C4-2B (cell line): ENCODE measurements around the gene IRX3.

ENCODE experiments used
- H3K27ac ChIP-seq: fragments of 450-650 bp; 2 replicates; pipeline ENCODE4 v1.5.1; 2017
- CTCF ChIP-seq: fragments of 450-650 bp; conservative IDR thresholded peaks from 2 replicates; pipeline ENCODE4 v1.5.1; 2017; ENCODE audit warnings: mild to moderate bottlenecking
- ZFX ChIP-seq: fragments of 450-650 bp; IDR thresholded peaks from 2 replicates; pipeline ENCODE4 v1.6.1; 2017

The IRX3 gene

DNA sequence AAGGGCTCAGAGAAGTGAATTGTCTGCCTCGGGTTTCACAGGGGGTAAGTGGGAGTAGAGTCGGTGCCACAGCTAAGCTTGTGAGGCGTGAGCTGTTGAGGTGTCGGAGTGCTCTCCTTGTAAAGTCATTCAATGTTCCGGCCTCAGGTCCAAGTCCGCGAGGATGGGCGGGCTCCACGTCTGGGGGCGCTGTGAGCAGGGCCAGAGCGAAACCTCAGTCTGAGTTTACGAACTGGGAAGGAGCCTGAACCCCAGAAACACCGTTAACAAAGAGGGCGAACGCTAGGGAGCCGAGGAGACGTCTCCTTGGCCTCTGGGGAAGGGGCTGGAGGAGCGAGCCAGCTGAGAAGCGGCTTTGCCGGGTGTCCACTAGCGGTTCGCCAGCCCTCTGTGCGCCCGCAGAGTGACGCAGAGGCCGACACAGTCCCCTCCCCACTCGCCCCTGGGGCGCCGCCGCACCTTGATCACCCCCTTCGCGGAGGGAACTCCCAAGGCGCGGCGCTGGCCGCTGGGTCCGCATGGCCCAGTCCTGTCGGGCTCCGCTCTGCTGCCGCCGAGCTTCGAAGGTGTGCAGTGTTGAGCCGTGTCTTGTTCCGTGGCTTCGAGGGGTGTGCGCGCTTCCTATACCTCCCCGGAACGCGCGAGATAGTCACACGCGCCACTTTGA lies 4.9 kb downstream of the IRX3 start:
- H3K27ac ChIP-seq, result no peak overlapping the region
- no peak for TF ChIP-seq ZFX
- TF ChIP-seq CTCF, result no peak

DNA sequence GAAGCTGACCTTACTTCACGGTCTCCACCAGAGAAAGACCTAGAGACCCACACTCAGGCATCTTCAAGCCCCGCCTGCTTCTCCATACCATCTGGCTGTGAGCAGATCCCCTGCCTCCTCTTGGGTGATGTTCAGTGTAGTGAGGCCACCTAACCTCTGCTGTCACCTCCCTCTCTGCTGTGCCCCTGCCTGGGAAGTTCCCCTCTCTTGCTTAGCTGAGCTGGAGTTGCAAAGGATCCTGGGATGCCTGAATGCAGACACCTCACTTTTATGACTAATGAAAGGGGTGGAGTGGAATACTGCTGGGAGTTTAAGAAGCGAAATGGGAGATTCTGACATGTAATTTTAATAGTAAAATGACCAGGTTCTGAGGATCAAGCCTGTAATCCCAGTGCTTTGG lies 5.8 kb downstream of the IRX3 start:
- H3K27ac ChIP-seq, result no peak overlapping the region
- TF ChIP-seq ZFX, result no peak

GRCh38 chr16:54277845-54278703 lies 8.5 kb downstream of the IRX3 start:
- peak overlapping the region; percentile 47 for H3K27ac ChIP-seq
- TF ChIP-seq CTCF (no peak), ZFX (no peak)

DNA sequence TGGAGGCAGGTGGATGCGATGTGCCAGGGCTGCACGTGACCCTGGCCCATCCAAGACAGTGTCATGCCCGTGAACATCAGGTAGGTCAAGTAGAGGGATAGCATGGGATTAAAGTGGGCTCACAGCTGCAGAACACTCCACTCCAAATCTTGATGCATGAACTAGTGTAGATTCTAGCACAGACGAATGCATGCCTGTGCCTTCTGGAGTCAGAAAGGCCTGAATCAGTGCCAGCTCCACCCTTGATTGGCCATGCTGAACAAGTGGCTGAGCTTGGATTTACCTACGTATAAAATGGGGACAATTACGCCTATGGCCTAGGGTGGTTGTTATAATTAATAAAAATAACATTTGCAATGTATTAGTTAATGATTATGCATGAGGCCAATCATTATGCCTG lies 10.6 kb downstream of the IRX3 start:
- no peak for TF ChIP-seq ZFX
- no peak overlapping the region for H3K27ac ChIP-seq

DNA sequence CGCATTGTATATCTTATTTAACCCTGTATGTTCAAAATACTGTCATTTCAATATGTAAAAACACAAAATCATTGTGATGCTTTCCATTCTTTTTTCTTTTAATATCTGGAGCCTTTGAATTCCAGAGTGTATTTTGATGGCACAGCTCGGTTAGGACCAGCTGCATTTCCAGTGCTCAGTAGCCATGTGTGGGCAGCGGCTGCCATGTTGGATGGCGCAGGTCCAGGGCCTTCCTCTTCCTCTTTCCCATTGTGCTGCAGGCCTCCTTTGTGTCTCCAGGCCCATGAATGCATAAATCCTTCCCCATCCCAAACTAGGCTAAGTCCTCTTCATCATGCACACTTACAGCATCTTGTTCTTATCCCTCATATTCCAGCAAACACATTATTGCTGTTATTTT lies 13.0 kb downstream of the IRX3 start:
- no peak for TF ChIP-seq CTCF
- no peak for TF ChIP-seq ZFX
- H3K27ac ChIP-seq, result no peak overlapping the region

- TF ChIP-seq CTCF (no peak), ZFX (no peak)
- H3K27ac ChIP-seq, result no peak overlapping the region
Observed at GRCh38 chr16:54270711-54271110, 15.9 kb downstream of the IRX3 start.

DNA sequence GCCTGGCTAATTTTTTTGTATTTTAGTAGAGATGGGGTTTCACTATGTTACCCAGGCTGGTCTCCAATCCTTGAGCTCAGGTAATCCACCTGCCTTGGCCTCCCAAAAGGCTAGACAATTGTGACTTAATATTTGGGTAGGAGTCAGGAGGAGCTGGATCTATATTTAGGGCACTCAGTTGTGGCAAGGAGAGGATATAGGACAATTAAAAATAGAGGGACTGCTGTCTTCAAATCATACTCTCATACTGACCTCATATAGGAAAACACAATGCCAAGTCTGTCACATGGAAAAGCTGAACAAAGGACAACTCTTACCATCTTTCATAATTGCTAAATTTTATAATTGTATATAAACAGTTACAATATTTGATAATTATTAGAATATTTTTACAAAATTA lies 17.1 kb downstream of the IRX3 start:
- TF ChIP-seq CTCF (no peak), ZFX (no peak)

DNA sequence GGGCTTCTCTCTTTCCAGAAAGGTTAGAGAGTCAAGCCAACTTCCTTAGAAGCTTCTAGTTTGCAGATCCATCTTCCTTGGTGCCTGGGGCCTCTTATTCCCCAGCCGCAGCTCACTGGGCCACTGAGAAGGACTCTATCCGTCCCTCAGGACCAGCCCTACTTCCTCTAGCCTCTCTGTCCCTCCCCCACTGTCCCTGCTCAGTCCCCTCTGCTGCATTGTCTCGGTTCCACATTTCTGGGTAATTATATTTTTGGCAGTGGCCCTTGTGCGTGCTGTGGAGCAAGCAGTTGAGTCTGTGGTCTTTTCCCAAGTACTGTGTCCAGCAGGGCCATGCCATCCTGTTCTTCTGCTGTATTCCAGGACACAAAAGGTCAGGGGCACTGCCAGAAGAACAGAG lies 17.8 kb downstream of the IRX3 start:
- TF ChIP-seq ZFX, result no peak
- TF ChIP-seq CTCF, result no peak
- H3K27ac ChIP-seq, result no peak overlapping the region

More for the DNA sequence above, 17.1 kb downstream of the IRX3 start:
- H3K27ac ChIP-seq, result no peak overlapping the region
